ENCODE data around the gene FGG. TPM values are rescaled to one million over a fixed set of nuclear protein-coding genes. Genes with fewer than 3 reads are reported as not detected.

Gene FGG
- total RNA-seq, 1 donor from 2014 or later = 9.8 TPM

DNA sequence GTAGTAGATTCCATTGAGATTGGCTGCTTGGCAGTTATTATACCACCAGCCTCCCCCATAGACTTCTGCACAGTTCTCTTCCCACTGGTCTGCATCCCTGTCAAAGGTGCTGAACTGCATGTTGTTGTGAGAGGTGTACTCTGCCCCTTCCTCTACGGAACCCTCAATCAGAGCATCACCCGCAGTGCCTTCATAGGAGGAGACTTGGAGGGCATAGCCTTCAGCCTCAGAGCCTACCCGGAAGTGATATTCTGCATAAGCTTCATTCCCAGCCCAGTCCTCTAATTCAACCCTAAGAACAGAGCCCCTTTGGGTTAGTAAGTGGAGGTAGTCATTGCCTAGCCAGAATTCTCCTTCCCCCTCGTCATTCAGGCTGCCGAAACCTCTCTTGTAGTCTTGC is 28.2 kb downstream of the FGG start:
- Mint-ChIP-seq H3K9me3 (no peaks in the 10 kb centered on the region), H3K4me3 (no peak overlapping the region), H3K27ac (no peak overlapping the region), H3K4me1 (ENCODE audit: unreplicated experiment) (peaks cover under 1% of the 10 kb centered on the region), H3K27me3 (peaks cover 6% of the 10 kb centered on the region), H3K36me3 (no peaks in the 10 kb centered on the region)
- DNase-seq (ENCODE audit: extremely low spot score, unreplicated experiment) = no peak
- TF ChIP-seq CTCF (conservative IDR thresholded peaks at IDR 0.05) = no peak

DNA sequence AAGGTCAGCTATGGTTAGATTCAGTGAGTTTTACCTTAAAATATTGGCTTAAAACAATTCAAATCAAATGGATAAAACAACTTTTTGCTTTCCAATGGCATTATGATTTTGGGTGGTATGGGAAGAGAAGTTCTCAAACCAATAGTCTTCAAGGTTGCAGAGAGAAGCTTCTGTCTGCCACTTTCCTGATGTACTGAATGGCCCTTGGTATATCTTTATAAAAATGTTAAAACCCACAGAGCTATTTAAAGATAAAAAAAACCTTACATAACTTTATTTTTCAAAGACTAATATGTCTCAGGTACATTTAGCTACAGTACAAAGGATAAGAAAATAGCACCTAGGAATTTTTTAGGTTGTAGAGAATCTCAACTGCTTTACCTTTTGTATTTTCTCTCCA is 28.8 kb downstream of the FGG start:
- Mint-ChIP-seq H3K27ac (no peak overlapping the region), H3K27me3 (peaks cover 5% of the 10 kb centered on the region), H3K4me3 (no peak overlapping the region)

DNA sequence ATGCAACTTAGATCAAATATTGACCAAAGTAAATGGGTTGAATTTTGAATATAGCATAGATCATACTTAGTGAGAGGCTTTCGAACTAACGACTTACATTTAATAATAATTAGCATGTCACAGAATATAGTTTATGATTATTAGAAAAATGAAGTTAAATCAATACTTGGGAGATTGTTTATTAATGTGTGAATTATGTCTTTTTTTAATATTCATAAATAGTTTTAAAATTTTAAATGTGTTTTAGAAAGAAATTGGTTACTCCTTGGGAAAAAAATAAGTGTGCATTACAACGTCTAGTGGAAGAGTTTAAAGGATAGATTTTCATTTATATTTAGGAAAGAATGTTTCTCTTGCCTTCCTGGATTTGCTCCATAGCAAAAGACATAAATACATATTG is 29.2 kb downstream of the FGG start:
- Mint-ChIP-seq H3K27me3 (peaks cover 5% of the 10 kb centered on the region), H3K36me3 (no peaks in the 10 kb centered on the region)
- TF ChIP-seq CTCF (conservative IDR thresholded peaks at IDR 0.05) = no peak

More for the DNA sequence above, 28.8 kb downstream of the FGG start:
- H3K9me3 Mint-ChIP-seq = no peaks in the 10 kb centered on the region
- H3K36me3 Mint-ChIP-seq = no peaks in the 10 kb centered on the region
- H3K4me1 Mint-ChIP-seq (ENCODE audit: unreplicated experiment) = no peaks in the 10 kb centered on the region
- DNase-seq (ENCODE audit: extremely low spot score, unreplicated experiment) = no peak
- no peak for TF ChIP-seq CTCF (conservative IDR thresholded peaks at IDR 0.05)

DNA sequence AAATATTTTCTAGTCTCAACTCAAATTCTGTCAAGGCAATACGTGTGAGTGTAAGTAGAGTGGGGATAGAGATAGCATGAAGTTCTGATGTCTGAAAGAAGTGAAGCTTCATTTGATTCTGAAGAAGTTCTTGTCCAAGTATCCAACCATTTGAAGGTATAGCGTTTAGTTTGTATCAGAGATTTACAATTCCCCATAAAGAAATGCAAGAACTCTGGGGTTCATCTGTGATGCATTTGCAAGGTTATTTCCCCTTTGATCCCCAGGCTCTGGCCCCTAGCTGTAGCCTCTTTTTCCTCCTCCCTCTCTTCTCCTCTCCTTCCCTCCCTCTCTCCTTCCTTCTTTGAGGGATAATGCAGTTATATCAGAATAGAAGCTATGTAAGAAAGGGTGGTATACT is 29.7 kb downstream of the FGG start:
- no peak for DNase-seq (ENCODE audit: extremely low spot score, unreplicated experiment)
- H3K9me3 Mint-ChIP-seq = no peaks in the 10 kb centered on the region
- H3K4me1 Mint-ChIP-seq (ENCODE audit: unreplicated experiment) = no peaks in the 10 kb centered on the region

More for the DNA sequence above, 29.2 kb downstream of the FGG start:
- Mint-ChIP-seq H3K4me3 (no peak overlapping the region), H3K4me1 (ENCODE audit: unreplicated experiment) (no peaks in the 10 kb centered on the region), H3K9me3 (no peaks in the 10 kb centered on the region), H3K27ac (no peak overlapping the region)
- DNase-seq (ENCODE audit: extremely low spot score, unreplicated experiment) = no peak

GRCh38 chr4:154579927-154580326 is 32.5 kb downstream of the FGG start:
- Mint-ChIP-seq H3K36me3 (no peaks in the 10 kb centered on the region), H3K4me3 (no peak overlapping the region), H3K27ac (no peak overlapping the region), H3K4me1 (ENCODE audit: unreplicated experiment) (no peaks in the 10 kb centered on the region), H3K27me3 (peaks cover 3% of the 10 kb centered on the region), H3K9me3 (no peaks in the 10 kb centered on the region)
- DNase-seq (ENCODE audit: extremely low spot score, unreplicated experiment) = no peak
- no peak for TF ChIP-seq CTCF (conservative IDR thresholded peaks at IDR 0.05)

More for the DNA sequence above, 29.7 kb downstream of the FGG start:
- Mint-ChIP-seq H3K27me3 (peaks cover 5% of the 10 kb centered on the region), H3K36me3 (no peaks in the 10 kb centered on the region), H3K27ac (no peak overlapping the region), H3K4me3 (no peak overlapping the region)
- no peak for TF ChIP-seq CTCF (conservative IDR thresholded peaks at IDR 0.05)

DNA sequence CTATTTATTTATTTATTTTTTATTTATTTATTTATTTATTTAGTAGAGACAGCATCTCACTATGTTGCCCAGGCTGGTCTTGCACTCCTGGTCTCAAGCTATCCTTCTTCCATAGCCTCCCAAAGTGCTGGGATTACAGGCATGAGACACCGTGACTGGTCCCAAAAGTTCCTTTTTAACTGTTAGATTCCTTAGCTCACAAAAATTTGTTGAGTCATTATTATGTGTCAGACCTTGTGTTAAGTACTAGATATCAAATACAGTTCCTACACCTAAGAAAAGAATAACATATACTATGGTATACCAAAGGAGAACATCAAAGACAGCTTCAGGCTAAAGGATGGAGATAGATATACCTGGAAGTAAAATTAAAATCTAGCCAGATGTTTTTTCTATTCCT is 33.5 kb downstream of the FGG start:
- H3K27me3 Mint-ChIP-seq = peaks cover 3% of the 10 kb centered on the region
- no peak for TF ChIP-seq CTCF (conservative IDR thresholded peaks at IDR 0.05)
- no peak overlapping the region for H3K27ac Mint-ChIP-seq
- no peak for DNase-seq (ENCODE audit: extremely low spot score, unreplicated experiment)
- H3K4me1 Mint-ChIP-seq (ENCODE audit: unreplicated experiment) = no peaks in the 10 kb centered on the region
- no peak overlapping the region for H3K4me3 Mint-ChIP-seq
- no peaks in the 10 kb centered on the region for H3K36me3 Mint-ChIP-seq
- H3K9me3 Mint-ChIP-seq = no peaks in the 10 kb centered on the region

All from type B pancreatic cell (in vitro differentiated cells).